ENCODE measurements around the gene CLIC5.

CLIC5 gene

DNA sequence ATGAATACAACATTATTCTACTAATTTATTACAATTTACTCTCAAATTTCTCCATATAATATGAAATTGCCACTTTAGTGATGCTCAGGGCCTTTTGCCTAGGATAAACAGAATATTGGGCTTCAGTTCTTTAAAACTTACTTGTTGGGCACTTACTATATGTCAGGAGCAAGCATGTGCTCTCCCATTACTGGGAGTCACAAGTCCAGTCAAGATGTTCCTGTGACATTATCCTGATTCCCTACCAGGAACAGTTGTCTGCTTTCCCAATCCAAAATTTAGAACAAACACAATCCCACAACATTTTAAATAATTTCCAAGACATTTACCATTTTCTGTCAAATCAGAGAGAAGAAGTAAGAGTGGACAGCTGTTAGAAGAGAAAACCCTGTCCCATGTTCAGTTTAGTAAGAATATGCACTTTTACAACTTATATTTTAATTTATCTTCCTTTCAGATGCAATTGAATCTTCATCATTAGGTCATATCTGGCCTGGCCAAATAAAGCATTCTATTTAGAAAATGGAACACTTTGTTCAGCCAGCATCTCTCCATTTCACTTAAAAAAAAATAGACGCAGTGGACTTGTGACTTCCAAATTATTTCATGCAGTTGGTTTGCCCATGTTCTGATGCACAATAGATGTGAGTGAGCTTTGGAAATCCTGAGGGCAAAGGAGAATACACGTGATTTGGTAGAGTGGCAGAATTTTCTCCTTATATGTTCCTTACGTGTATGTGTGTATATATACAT, 159.8 kb downstream of the CLIC5 start:
- no peak overlapping the region for H3K18ac ChIP-seq (ENCODE audit: low read length)
- no peak for DNase-seq
- H4K12ac ChIP-seq (ENCODE audit: low read depth, low read length) = no peak overlapping the region
- H3K79me2 ChIP-seq (ENCODE audit: control insufficient read depth, insufficient read depth, low read length, poor library complexity) = no peaks in the 10 kb centered on the region
- H3K36me3 ChIP-seq (ENCODE audit: control insufficient read depth in 1 of 2, insufficient read depth in 2 of 2, low read length in 2 of 2) = no peaks in the 10 kb centered on the region
- no peaks in the 10 kb centered on the region for H3K4me1 ChIP-seq (ENCODE audit: control insufficient read depth in 1 of 2, insufficient read depth in 2 of 2, low read length in 2 of 2)
- H3K23ac ChIP-seq (ENCODE audit: low read length) = no peak overlapping the region
- H3K9ac ChIP-seq (ENCODE audit: low read length) = no peak overlapping the region
- no peaks in the 10 kb centered on the region for H3K27me3 ChIP-seq (ENCODE audit: insufficient read depth, low read length)
- no peak overlapping the region for H3K27ac ChIP-seq (ENCODE audit: low read depth, low read length)
- no peak overlapping the region for H2AK5ac ChIP-seq (ENCODE audit: low read length)
- H2AFZ ChIP-seq (ENCODE audit: insufficient read depth, low read length, poor library complexity) = no peak overlapping the region
- H3K4ac ChIP-seq (ENCODE audit: low read depth, low read length) = no peak overlapping the region
- H4K8ac ChIP-seq (ENCODE audit: low read depth, low read length) = no peak overlapping the region
- H3K14ac ChIP-seq (ENCODE audit: low read length) = no peak overlapping the region
- no peak overlapping the region for H2BK5ac ChIP-seq (ENCODE audit: low read depth, low read length, poor library complexity)
- H2BK120ac ChIP-seq (ENCODE audit: insufficient read depth, low read length, poor library complexity) = no peak overlapping the region
- H3K4me2 ChIP-seq (ENCODE audit: low read length) = no peak overlapping the region
- no peak overlapping the region for H2BK12ac ChIP-seq (ENCODE audit: low read length)
- H3K4me3 ChIP-seq (ENCODE audit: low read depth, low read length) = no peak overlapping the region
- no peaks in the 10 kb centered on the region for H3K9me3 ChIP-seq (ENCODE audit: insufficient read depth, low read depth, low read length)
- H3K79me1 ChIP-seq (ENCODE audit: low read length) = no peaks in the 10 kb centered on the region
- no peak overlapping the region for H4K91ac ChIP-seq (ENCODE audit: low read depth, low read length)
- no CpG with 5 or more reads among the region's 3 CpGs for whole genome bisulfite sequencing (ENCODE audit: extremely low coverage, insufficient coverage, insufficient read length)

DNA sequence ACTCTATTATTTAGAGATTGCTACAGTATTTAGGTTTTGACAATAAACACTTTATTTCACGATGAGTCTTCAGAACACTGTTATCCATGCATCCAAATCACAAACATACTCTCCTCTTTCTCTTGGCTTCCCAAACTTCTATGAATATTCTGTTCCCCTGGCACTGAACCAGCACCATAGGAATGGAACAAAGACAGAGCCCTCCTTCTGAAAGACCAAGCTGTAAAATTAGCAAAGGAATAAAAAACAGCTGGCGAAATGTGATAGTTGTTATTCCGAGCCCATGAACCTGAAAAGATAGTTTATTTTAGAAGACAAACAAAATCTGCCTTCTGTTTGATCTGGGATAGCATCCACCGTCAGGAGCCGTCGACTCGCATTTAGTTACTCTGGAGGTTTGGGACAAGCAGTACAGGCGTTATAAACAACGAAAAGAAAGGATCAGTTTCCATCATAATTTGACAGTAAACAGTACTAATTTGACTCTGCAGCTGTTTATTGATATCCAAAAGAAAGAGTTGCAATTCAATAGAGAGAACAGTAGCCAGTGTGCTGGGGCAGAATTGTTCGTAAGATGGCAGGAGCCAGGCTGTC, 161.4 kb downstream of the CLIC5 start:
- H4K91ac ChIP-seq (ENCODE audit: low read depth, low read length) = no peak overlapping the region
- H3K9me3 ChIP-seq (ENCODE audit: insufficient read depth, low read depth, low read length) = no peaks in the 10 kb centered on the region
- H2BK120ac ChIP-seq (ENCODE audit: insufficient read depth, low read length, poor library complexity) = no peak overlapping the region
- no CpG with 5 or more reads among the region's 10 CpGs for WGBS (ENCODE audit: extremely low coverage, insufficient coverage, insufficient read length)
- no peak overlapping the region for H3K27ac ChIP-seq (ENCODE audit: low read depth, low read length)
- H2AFZ ChIP-seq (ENCODE audit: insufficient read depth, low read length, poor library complexity) = no peak overlapping the region
- H3K23ac ChIP-seq (ENCODE audit: low read length) = no peak overlapping the region
- H3K4me1 ChIP-seq (ENCODE audit: control insufficient read depth in 1 of 2, insufficient read depth in 2 of 2, low read length in 2 of 2) = no peaks in the 10 kb centered on the region
- no peak overlapping the region for H3K18ac ChIP-seq (ENCODE audit: low read length)
- no peak overlapping the region for H3K4me3 ChIP-seq (ENCODE audit: low read depth, low read length)
- no peak overlapping the region for H3K4ac ChIP-seq (ENCODE audit: low read depth, low read length)
- no peak overlapping the region for H4K8ac ChIP-seq (ENCODE audit: low read depth, low read length)
- no peak overlapping the region for H3K4me2 ChIP-seq (ENCODE audit: low read length)
- no peaks in the 10 kb centered on the region for H3K79me2 ChIP-seq (ENCODE audit: control insufficient read depth, insufficient read depth, low read length, poor library complexity)
- H2AK5ac ChIP-seq (ENCODE audit: low read length) = no peak overlapping the region
- H3K9ac ChIP-seq (ENCODE audit: low read length) = no peak overlapping the region
- no peak for DNase-seq
- no peaks in the 10 kb centered on the region for H3K36me3 ChIP-seq (ENCODE audit: control insufficient read depth in 1 of 2, insufficient read depth in 2 of 2, low read length in 2 of 2)
- no peak overlapping the region for H4K12ac ChIP-seq (ENCODE audit: low read depth, low read length)
- H3K79me1 ChIP-seq (ENCODE audit: low read length) = no peaks in the 10 kb centered on the region
- H3K14ac ChIP-seq (ENCODE audit: low read length) = no peak overlapping the region
- no peak overlapping the region for H2BK5ac ChIP-seq (ENCODE audit: low read depth, low read length, poor library complexity)
- H3K27me3 ChIP-seq (ENCODE audit: insufficient read depth, low read length) = no peaks in the 10 kb centered on the region
- H2BK12ac ChIP-seq (ENCODE audit: low read length) = no peak overlapping the region

DNA sequence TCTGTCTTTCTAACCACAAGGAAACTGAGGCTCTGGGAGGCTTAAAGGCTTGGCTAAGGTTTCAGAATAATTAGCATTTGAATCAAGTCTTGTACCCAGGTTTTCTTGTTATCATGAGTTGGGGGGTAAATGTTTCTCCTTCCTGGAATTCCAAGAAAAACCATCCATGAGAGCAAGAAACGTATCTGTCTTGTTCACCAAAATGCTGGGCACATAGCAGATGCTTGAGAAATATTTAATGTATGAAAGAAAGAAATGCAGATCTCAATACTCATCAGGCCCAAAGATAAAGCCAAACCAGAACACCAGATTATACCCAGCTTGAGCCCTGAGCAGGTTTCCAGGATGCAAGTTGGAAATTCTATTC, 164.6 kb downstream of the CLIC5 start:
- H3K27ac ChIP-seq (ENCODE audit: low read depth, low read length) = no peak overlapping the region
- H4K91ac ChIP-seq (ENCODE audit: low read depth, low read length) = no peak overlapping the region
- H3K79me1 ChIP-seq (ENCODE audit: low read length) = no peaks in the 10 kb centered on the region
- no peak overlapping the region for H2BK120ac ChIP-seq (ENCODE audit: insufficient read depth, low read length, poor library complexity)
- H3K79me2 ChIP-seq (ENCODE audit: control insufficient read depth, insufficient read depth, low read length, poor library complexity) = no peaks in the 10 kb centered on the region
- no peak overlapping the region for H2BK5ac ChIP-seq (ENCODE audit: low read depth, low read length, poor library complexity)
- no peaks in the 10 kb centered on the region for H3K27me3 ChIP-seq (ENCODE audit: insufficient read depth, low read length)
- no peak overlapping the region for H3K9ac ChIP-seq (ENCODE audit: low read length)
- no peak overlapping the region for H2AFZ ChIP-seq (ENCODE audit: insufficient read depth, low read length, poor library complexity)
- no peak overlapping the region for H4K8ac ChIP-seq (ENCODE audit: low read depth, low read length)
- H3K23ac ChIP-seq (ENCODE audit: low read length) = no peak overlapping the region
- WGBS (ENCODE audit: extremely low coverage, insufficient coverage, insufficient read length) = no CpG with 5 or more reads among the region's 1 CpG
- no peak overlapping the region for H2BK12ac ChIP-seq (ENCODE audit: low read length)
- no peaks in the 10 kb centered on the region for H3K9me3 ChIP-seq (ENCODE audit: insufficient read depth, low read depth, low read length)
- H3K36me3 ChIP-seq (ENCODE audit: control insufficient read depth in 1 of 2, insufficient read depth in 2 of 2, low read length in 2 of 2) = no peaks in the 10 kb centered on the region
- H3K4me3 ChIP-seq (ENCODE audit: low read depth, low read length) = no peak overlapping the region
- no peak overlapping the region for H3K4me2 ChIP-seq (ENCODE audit: low read length)
- no peak overlapping the region for H3K14ac ChIP-seq (ENCODE audit: low read length)
- no peak for DNase-seq
- no peak overlapping the region for H3K18ac ChIP-seq (ENCODE audit: low read length)
- H2AK5ac ChIP-seq (ENCODE audit: low read length) = no peak overlapping the region
- H3K4me1 ChIP-seq (ENCODE audit: control insufficient read depth in 1 of 2, insufficient read depth in 2 of 2, low read length in 2 of 2) = no peaks in the 10 kb centered on the region
- no peak overlapping the region for H4K12ac ChIP-seq (ENCODE audit: low read depth, low read length)
- H3K4ac ChIP-seq (ENCODE audit: low read depth, low read length) = no peak overlapping the region

DNA sequence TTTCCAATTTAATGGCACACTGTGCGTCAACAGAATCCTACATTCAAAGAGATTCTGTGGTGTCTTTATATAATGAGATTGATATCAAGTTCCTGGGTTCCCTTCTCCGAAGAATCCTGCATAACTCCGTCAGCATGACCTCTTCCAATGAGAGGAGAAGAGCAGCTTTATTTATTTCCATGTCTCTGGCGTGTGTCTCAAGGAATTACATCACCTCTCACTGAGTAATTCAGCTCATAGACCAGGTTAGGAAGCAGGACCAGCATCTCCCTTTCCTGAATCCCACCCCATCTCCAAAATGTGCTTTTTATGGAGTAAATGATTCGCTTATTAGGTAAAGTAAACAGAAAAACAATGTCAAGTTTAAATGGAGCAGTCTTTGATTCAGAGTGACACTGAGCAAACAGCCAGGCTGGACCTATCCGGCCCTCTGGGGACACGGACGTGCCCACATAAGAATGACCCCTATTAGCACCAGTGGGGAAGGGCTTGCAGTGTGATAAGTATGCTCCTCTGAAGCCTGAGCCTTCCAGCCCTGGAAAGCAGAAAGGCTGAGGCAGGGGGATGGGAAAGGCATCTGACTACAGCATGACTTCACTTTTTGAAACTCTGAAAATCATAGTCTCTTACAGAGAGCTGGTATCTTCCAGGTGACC, 165.2 kb downstream of the CLIC5 start:
- Histone ChIP-seq H2BK5ac (ENCODE audit: low read depth, low read length, poor library complexity) (no peak overlapping the region), H3K4ac (ENCODE audit: low read depth, low read length) (no peak overlapping the region), H2AFZ (ENCODE audit: insufficient read depth, low read length, poor library complexity) (no peak overlapping the region), H3K79me2 (ENCODE audit: control insufficient read depth, insufficient read depth, low read length, poor library complexity) (no peaks in the 10 kb centered on the region), H3K9me3 (ENCODE audit: insufficient read depth, low read depth, low read length) (no peaks in the 10 kb centered on the region), H3K27ac (ENCODE audit: low read depth, low read length) (no peak overlapping the region), H4K12ac (ENCODE audit: low read depth, low read length) (no peak overlapping the region), H3K4me3 (ENCODE audit: low read depth, low read length) (no peak overlapping the region), H2BK12ac (ENCODE audit: low read length) (no peak overlapping the region), H2AK5ac (ENCODE audit: low read length) (no peak overlapping the region), H3K27me3 (ENCODE audit: insufficient read depth, low read length) (no peaks in the 10 kb centered on the region), H3K23ac (ENCODE audit: low read length) (no peak overlapping the region), H3K18ac (ENCODE audit: low read length) (no peak overlapping the region), H3K4me1 (ENCODE audit: control insufficient read depth in 1 of 2, insufficient read depth in 2 of 2, low read length in 2 of 2) (no peaks in the 10 kb centered on the region), H4K8ac (ENCODE audit: low read depth, low read length) (no peak overlapping the region), H3K9ac (ENCODE audit: low read length) (no peak overlapping the region), H3K14ac (ENCODE audit: low read length) (no peak overlapping the region), H3K4me2 (ENCODE audit: low read length) (no peak overlapping the region), H4K91ac (ENCODE audit: low read depth, low read length) (no peak overlapping the region), H3K36me3 (ENCODE audit: control insufficient read depth in 1 of 2, insufficient read depth in 2 of 2, low read length in 2 of 2) (no peaks in the 10 kb centered on the region), H3K79me1 (ENCODE audit: low read length) (no peaks in the 10 kb centered on the region), H2BK120ac (ENCODE audit: insufficient read depth, low read length, poor library complexity) (no peak overlapping the region)
- WGBS (ENCODE audit: extremely low coverage, insufficient coverage, insufficient read length) = no CpG with 5 or more reads among the region's 8 CpGs
- DNase-seq = no peak
